Activated T-helper 1 cell treated with anti-CD3 and anti-CD28 coated beads, Interleukin-2, amount 50 U/mL, for 16 hours (primary cell): ENCODE data around the gene MAFF.
"Not testable (repeated sequence)": the region's sequence is repeated elsewhere in the genome, so short reads cannot be mapped to it uniquely, and the experiment has no call there.

ENCODE experiments used
- DNase-seq, 2 donors: peaks; one replicate each; pipeline ENCODE4 v3.0.0-alpha.2; 2020; ENCODE audit warnings: low read depth in 1 of 2, low spot score in 1 of 2

Gene MAFF

GRCh38 chr22:38201711-38202436 is at the start of gene MAFF:
Gene MAFF (plus strand): TSS chr22:38201994. CDS start chr22:38213854, 11,860 bp downstream.
- DNase-seq = peak; percentile 67 to 81

- DNase-seq = no peak
Observed at GRCh38 chr22:38153821-38154562, 47.8 kb upstream of the MAFF start.

GRCh38 chr22:38154563-38154915 is 47.3 kb upstream of the MAFF start:
- not testable (repeated sequence) for DNase-seq

GRCh38 chr22:38155703-38156102 is 46.1 kb upstream of the MAFF start:
- no peak for DNase-seq

- DNase-seq = no peak
Observed at GRCh38 chr22:38162881-38163843, 38.6 kb upstream of the MAFF start.

- DNase-seq = no peak
Observed at GRCh38 chr22:38163844-38164550, 37.8 kb upstream of the MAFF start.

- DNase-seq = no peak
Observed at GRCh38 chr22:38164551-38164918, 37.3 kb upstream of the MAFF start.

GRCh38 chr22:38165922-38166593 is 35.7 kb upstream of the MAFF start:
- DNase-seq = no peak

- no peak for DNase-seq
Observed at GRCh38 chr22:38167988-38168407, 33.8 kb upstream of the MAFF start.

- DNase-seq = no peak
Observed at GRCh38 chr22:38169116-38169515, 32.7 kb upstream of the MAFF start.

GRCh38 chr22:38170469-38170868 is 31.3 kb upstream of the MAFF start:
- DNase-seq = no peak

GRCh38 chr22:38171927-38172831 is 29.6 kb upstream of the MAFF start:
- DNase-seq = no peak

- peak in 1 of 2 donors; percentile 5 for DNase-seq
Observed at GRCh38 chr22:38172832-38173640, 28.8 kb upstream of the MAFF start.

- no peak for DNase-seq
Observed at GRCh38 chr22:38173641-38173906, 28.2 kb upstream of the MAFF start.

- DNase-seq = no peak
Observed at GRCh38 chr22:38174626-38175025, 27.2 kb upstream of the MAFF start.

GRCh38 chr22:38175206-38176118 is 26.3 kb upstream of the MAFF start:
- DNase-seq = no peak

GRCh38 chr22:38176170-38176741 is 25.5 kb upstream of the MAFF start:
- peak in 1 of 2 donors; percentile 10 for DNase-seq
